ENCODE data around the gene AUTS2. TPM values are rescaled to one million over a fixed set of nuclear protein-coding genes. Genes with fewer than 3 reads are reported as not detected.

AUTS2 gene
- total and polyA plus RNA-seq, 2 experiments from 2014 or later = 32.0 to 91.0 TPM

DNA sequence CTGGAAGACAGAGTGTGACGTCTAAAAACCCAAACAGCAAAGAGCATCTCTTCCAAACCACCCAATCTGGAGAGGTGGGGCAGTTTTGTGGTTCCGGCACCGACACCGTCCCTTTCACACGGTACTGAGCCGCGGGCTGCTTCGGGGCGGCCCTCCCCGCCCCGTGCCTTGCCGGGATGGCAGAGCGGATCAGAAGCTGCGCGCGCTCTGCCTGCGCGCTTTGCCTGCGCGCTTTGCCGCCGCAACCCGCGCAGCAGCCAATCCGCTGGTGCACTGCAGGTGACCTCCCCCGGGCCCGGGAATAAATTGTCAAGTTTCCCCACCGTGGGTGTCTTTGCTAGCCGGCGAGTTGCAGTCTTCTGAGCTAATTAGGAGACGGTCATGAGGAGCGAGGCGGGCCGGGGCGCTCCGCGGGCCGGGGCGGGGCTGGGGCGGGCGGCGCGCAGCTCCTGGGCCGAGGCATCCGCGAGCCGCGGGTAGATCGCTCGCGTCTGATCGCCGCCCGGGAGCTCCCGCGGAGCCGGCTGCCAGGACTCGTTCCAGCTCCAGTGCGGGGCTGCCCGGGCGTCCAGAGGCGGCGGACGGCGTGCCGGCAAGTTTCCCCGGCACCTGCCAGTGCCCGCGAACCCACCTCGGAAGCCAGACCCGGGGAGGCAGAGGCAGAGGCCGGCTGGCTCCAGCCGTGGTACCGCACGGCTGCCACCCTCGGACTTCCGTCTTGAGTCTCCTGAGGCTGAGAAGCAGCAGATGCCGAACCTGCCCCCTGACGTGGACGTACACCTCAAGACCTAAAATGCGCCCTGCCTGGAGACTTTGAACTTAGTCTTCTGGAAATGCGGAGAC, 997.7 kb downstream of the AUTS2 start:
- TF ChIP-seq POLR2AphosphoS5 (IDR thresholded peaks at IDR 0.05; ENCODE audit: low read depth) = no peak
- peak; percentile 57; the same call in 1 of the 2 replicates for TF ChIP-seq CREB1 (CRISPR knock-in tag; IDR thresholded peaks at IDR 0.05; ENCODE audit: low read depth)
- TF ChIP-seq, protein P1, sequence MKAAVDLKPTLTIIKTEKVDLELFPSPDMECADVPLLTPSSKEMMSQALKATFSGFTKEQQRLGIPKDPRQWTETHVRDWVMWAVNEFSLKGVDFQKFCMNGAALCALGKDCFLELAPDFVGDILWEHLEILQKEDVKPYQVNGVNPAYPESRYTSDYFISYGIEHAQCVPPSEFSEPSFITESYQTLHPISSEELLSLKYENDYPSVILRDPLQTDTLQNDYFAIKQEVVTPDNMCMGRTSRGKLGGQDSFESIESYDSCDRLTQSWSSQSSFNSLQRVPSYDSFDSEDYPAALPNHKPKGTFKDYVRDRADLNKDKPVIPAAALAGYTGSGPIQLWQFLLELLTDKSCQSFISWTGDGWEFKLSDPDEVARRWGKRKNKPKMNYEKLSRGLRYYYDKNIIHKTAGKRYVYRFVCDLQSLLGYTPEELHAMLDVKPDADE (IDR thresholded peaks at IDR 0.05) = no peak
- TF ChIP-seq EZH2 (IDR thresholded peaks at IDR 0.05; ENCODE audit: low read depth, unreplicated experiment) = peak; percentile 35
- no peak for TF ChIP-seq JUNB (IDR thresholded peaks at IDR 0.05; ENCODE audit: unreplicated experiment)
- Mint-ChIP-seq H3K27ac (no peak overlapping the region), H3K36me3 (ENCODE audit: low read depth) (peaks cover 8% of the 10 kb centered on the region), H3K4me3 (peak overlapping the region; percentile 76), H3K27me3 (ENCODE audit: insufficient read depth, low read depth, poor library complexity) (peaks cover 58% of the 10 kb centered on the region), H3K4me1 (peaks cover 36% of the 10 kb centered on the region), H3K9me3 (peaks cover 7% of the 10 kb centered on the region)
- H3K9me2 ChIP-seq (ENCODE audit: insufficient read depth) = peaks cover 5% of the 10 kb centered on the region; the same call in 1 of the 2 replicates
- peak overlapping the region; percentile 80 for H3K4me3 ChIP-seq
- peak overlapping the region; percentile 99 for H3K4me2 ChIP-seq
- peak overlapping the region; percentile 99 for H2AFZ ChIP-seq
- 0 out of 2 replicates have a peak, but pooled peaks cover 2% of the 10 kb centered on the region for H4K20me1 ChIP-seq (replicated peaks; ENCODE audit: insufficient read depth)
- H3K4me1 ChIP-seq (ENCODE audit: insufficient read depth) = peaks cover 18% of the 10 kb centered on the region
- H3K27ac ChIP-seq (ENCODE audit: low read depth) = no peak overlapping the region
- DNase-seq (ENCODE audit: low spot score) = peak; percentile 71
- peaks cover 67% of the 10 kb centered on the region for H3K27me3 ChIP-seq (ENCODE audit: insufficient read depth)
- peaks cover 5% of the 10 kb centered on the region; the same call in 1 of the 2 replicates for H3F3A ChIP-seq (replicated peaks; ENCODE audit: low read depth)
- H3K79me2 ChIP-seq (replicated peaks; ENCODE audit: insufficient read depth) = no peaks in the 10 kb centered on the region
- peak; percentile 81 for ATAC-seq
- H3K36me3 ChIP-seq (ENCODE audit: insufficient read depth) = 0 out of 2 replicates have a peak, but pooled peaks cover under 1% of the 10 kb centered on the region

DNA sequence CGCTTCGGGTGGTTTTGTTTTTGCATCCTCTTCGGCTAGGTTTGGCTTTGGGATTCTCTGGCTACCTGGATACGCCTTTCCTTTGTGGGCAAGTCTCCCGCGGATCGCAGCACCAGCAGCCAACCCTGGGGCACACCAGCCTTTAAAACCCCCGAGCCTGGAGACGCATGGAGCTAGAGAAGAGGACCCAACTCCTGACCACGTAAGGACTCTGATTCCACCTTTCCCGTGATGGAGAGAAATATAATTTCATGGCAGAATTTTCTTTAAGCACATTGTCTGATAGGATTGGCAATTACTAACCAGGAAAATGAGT, 998.3 kb downstream of the AUTS2 start:
- Mint-ChIP-seq H3K27ac (no peak overlapping the region), H3K9me3 (peaks cover 13% of the 10 kb centered on the region), H3K4me3 (peak overlapping the region; percentile 76), H3K27me3 (ENCODE audit: insufficient read depth, low read depth, poor library complexity) (peaks cover 58% of the 10 kb centered on the region), H3K4me1 (peaks cover 36% of the 10 kb centered on the region), H3K36me3 (ENCODE audit: low read depth) (peaks cover 14% of the 10 kb centered on the region)
- Histone ChIP-seq H3K27ac (ENCODE audit: low read depth) (no peak overlapping the region), H3K4me1 (ENCODE audit: insufficient read depth) (peaks cover 18% of the 10 kb centered on the region), H3K4me3 (peak overlapping the region; percentile 80), H3K9me2 (ENCODE audit: insufficient read depth) (peaks cover 6% of the 10 kb centered on the region; the same call in 1 of the 2 replicates), H3K79me2 (replicated peaks; ENCODE audit: insufficient read depth) (no peaks in the 10 kb centered on the region), H3K36me3 (ENCODE audit: insufficient read depth) (0 out of 2 replicates have a peak, but pooled peaks cover 3% of the 10 kb centered on the region), H4K20me1 (replicated peaks; ENCODE audit: insufficient read depth) (0 out of 2 replicates have a peak, but pooled peaks cover 2% of the 10 kb centered on the region), H3F3A (replicated peaks; ENCODE audit: low read depth) (peaks cover 5% of the 10 kb centered on the region; the same call in 1 of the 2 replicates), H3K4me2 (peak overlapping the region; percentile 99), H2AFZ (peak overlapping the region; percentile 99), H3K27me3 (ENCODE audit: insufficient read depth) (peaks cover 67% of the 10 kb centered on the region)
- DNase-seq (ENCODE audit: low spot score) = no peak
- peak; percentile 29 for ATAC-seq
- TF ChIP-seq REST (IDR thresholded peaks at IDR 0.05; ENCODE audit: unreplicated experiment) (no peak), CREB1 (CRISPR knock-in tag; IDR thresholded peaks at IDR 0.05; ENCODE audit: low read depth) (no peak), STAT1 (IDR thresholded peaks at IDR 0.05; ENCODE audit: unreplicated experiment) (no peak), JUNB (IDR thresholded peaks at IDR 0.05; ENCODE audit: unreplicated experiment) (no peak), NANOG (IDR thresholded peaks at IDR 0.05; ENCODE audit: borderline replicate concordance) (no peak), POLR2AphosphoS5 (IDR thresholded peaks at IDR 0.05; ENCODE audit: low read depth) (no peak)

All from GM23338 (cell line).